ENCODE data around the gene MYO10.

GRCh38 chr5:16914584-16914983 is 21.5 kb downstream of the MYO10 start:
- no peak for TF ChIP-seq TEAD4 (IDR thresholded peaks at IDR 0.05)
- TF ChIP-seq YY1 (IDR thresholded peaks at IDR 0.05; ENCODE audit: low read depth): no peak
- TF ChIP-seq REST (IDR thresholded peaks at IDR 0.05; ENCODE audit: low read depth): no peak
- no peak for TF ChIP-seq NFIC (IDR thresholded peaks at IDR 0.05)
- TF ChIP-seq FOXM1 (IDR thresholded peaks at IDR 0.05; ENCODE audit: borderline replicate concordance, low read depth): no peak
- TF ChIP-seq CREB1 (IDR thresholded peaks at IDR 0.05; ENCODE audit: low read depth): no peak
- no peak for TF ChIP-seq RAD21 (IDR thresholded peaks at IDR 0.05; ENCODE audit: low read depth)
- no peak for TF ChIP-seq ZBTB7A (IDR thresholded peaks at IDR 0.05; ENCODE audit: low read depth)
